ENCODE results near the gene MRPL28.
"Not testable (repeated sequence)": the region's sequence is repeated elsewhere in the genome, so short reads cannot be mapped to it uniquely, and the experiment has no call there.

Gene MRPL28

GRCh38 chr16:337437-337836 is 32.9 kb downstream of the MRPL28 start:
- DNase-seq: no peak

GRCh38 chr16:336269-336668 is 34.1 kb downstream of the MRPL28 start:
- no peak for DNase-seq

- not testable (repeated sequence) for DNase-seq
These were observed 35.3 kb downstream of the MRPL28 start for GRCh38 chr16:334861-335632.

- DNase-seq: not testable (repeated sequence)
These were observed 36.0 kb downstream of the MRPL28 start for GRCh38 chr16:334164-334832.

GRCh38 chr16:333406-334094 is 36.8 kb downstream of the MRPL28 start:
- DNase-seq: no peak

GRCh38 chr16:331181-331814 is 39.0 kb downstream of the MRPL28 start:
- DNase-seq: not testable (repeated sequence)

- no peak for DNase-seq
These were observed 39.6 kb downstream of the MRPL28 start for GRCh38 chr16:330741-331140.

- DNase-seq: no peak
These were observed 44.8 kb downstream of the MRPL28 start for GRCh38 chr16:325375-326145.

- no peak for DNase-seq
These were observed 45.6 kb downstream of the MRPL28 start for GRCh38 chr16:324451-325334.

- no peak for DNase-seq
These were observed 46.2 kb downstream of the MRPL28 start for GRCh38 chr16:324201-324450.

- no peak for DNase-seq
These were observed 47.7 kb downstream of the MRPL28 start for GRCh38 chr16:322476-323143.

GRCh38 chr16:321532-321931 is 48.8 kb downstream of the MRPL28 start:
- no peak for DNase-seq

GRCh38 chr16:320206-320605 is 50.1 kb downstream of the MRPL28 start:
- DNase-seq: no peak

- no peak for DNase-seq
These were observed 51.7 kb downstream of the MRPL28 start for GRCh38 chr16:318628-319027.

- DNase-seq: no peak
These were observed 52.8 kb downstream of the MRPL28 start for GRCh38 chr16:317583-317982.

Data from NCI-H1105 treated with DMSO at 0.1 percent for 48 hours (cell line).